Neural cell (in vitro differentiated cells): ENCODE data around the gene DENND4B. TPM values are rescaled to one million over a fixed set of nuclear protein-coding genes. Genes with fewer than 3 reads are reported as not detected.

Source experiments
- H2AFZ ChIP-seq: fragments of 200-600, 300-800 bp; sonication (generic), shearing (Covaris generic); 2 replicates; pipeline ENCODE4 v1.6.0; 2014; ENCODE audit warnings: low read depth, mild to moderate bottlenecking, antibody characterized with exemption, low read length, moderate library complexity
- H3F3A ChIP-seq: fragments of 200-600 bp; shearing (Covaris generic); 2 replicates; pipeline ENCODE4 v1.6.1; 2016; ENCODE audit warnings: mild to moderate bottlenecking, moderate library complexity, mixed read lengths, antibody characterized with exemption, low read length; ENCODE audit not compliant: insufficient read depth, poor library complexity, severe bottlenecking
- H3K27ac ChIP-seq: fragments of 200-600, 300-800 bp; sonication (generic), shearing (Covaris generic); 2 replicates; pipeline ENCODE4 v1.5.1; 2014; ENCODE audit warnings: mild to moderate bottlenecking, low read length, moderate library complexity
- H3K27me3 ChIP-seq: fragments of 300-800, 200-600 bp; sonication (generic), shearing (Covaris generic); 2 replicates; pipeline ENCODE4 v1.6.0; 2014; ENCODE audit warnings: mild to moderate bottlenecking, low read depth, low read length, moderate library complexity; ENCODE audit not compliant: insufficient read depth
- H3K36me3 ChIP-seq: fragments of 300-800, 200-600 bp; sonication (generic), shearing (Covaris generic); 2 replicates; pipeline ENCODE4 v1.5.1; 2014; ENCODE audit warnings: mild to moderate bottlenecking, antibody characterized with exemption, low read length, moderate library complexity; ENCODE audit not compliant: insufficient read depth
- H3K4me2 ChIP-seq: fragments of 300-800, 200-600 bp; sonication (generic), shearing (Covaris generic); 2 replicates; pipeline ENCODE4 v1.6.0; 2014; ENCODE audit warnings: mild to moderate bottlenecking, low read length
- H3K4me3 ChIP-seq: fragments of 300-800, 200-600 bp; sonication (generic), shearing (Covaris generic); 2 replicates; pipeline ENCODE4 v1.5.1; 2014; ENCODE audit warnings: mild to moderate bottlenecking, low read length, moderate library complexity
- H3K79me2 ChIP-seq: fragments of 200-600 bp; shearing (Covaris generic); replicated peaks from 2 replicates; pipeline ENCODE4 v1.6.0; 2014; ENCODE audit warnings: mild to moderate bottlenecking, low read length, moderate library complexity; ENCODE audit not compliant: insufficient read depth
- H3K9ac ChIP-seq: fragments of 300-800, 200-600 bp; sonication (generic), shearing (Covaris generic); 2 replicates; pipeline ENCODE4 v1.6.1; 2016; ENCODE audit warnings: mild to moderate bottlenecking, low read length, mixed read lengths
- H3K9me2 ChIP-seq: fragments of 200-600 bp; shearing (Covaris generic); 2 replicates; pipeline ENCODE4 v1.6.1; 2016; ENCODE audit warnings: mild to moderate bottlenecking, low read length, mixed read lengths; ENCODE audit not compliant: insufficient read depth
- H3K9me3 ChIP-seq: fragments of 200-600, 300-800 bp; sonication (generic), shearing (Covaris generic); 2 replicates; pipeline ENCODE4 v1.6.1; 2016; ENCODE audit warnings: mild to moderate bottlenecking, mixed run types, low read length, moderate library complexity, mixed read lengths
- H4K20me1 ChIP-seq: fragments of 200-600 bp; shearing (Covaris generic); 2 replicates; pipeline ENCODE4 v1.6.1; 2016; ENCODE audit warnings: mild to moderate bottlenecking, mixed run types; ENCODE audit not compliant: insufficient read depth
- CTCF ChIP-seq: fragments of 450-650 bp; IDR thresholded peaks from 2 replicates; pipeline ENCODE4 v1.5.1; 2014; ENCODE audit warnings: antibody characterized with exemption, mild to moderate bottlenecking, moderate library complexity; ENCODE audit not compliant: poor library complexity, severe bottlenecking
- EP300 ChIP-seq: fragments of 450-650 bp; conservative IDR thresholded peaks from 2 replicates; pipeline ENCODE4 v1.6.1; 2014; ENCODE audit warnings: antibody characterized with exemption, mild to moderate bottlenecking, moderate library complexity; ENCODE audit not compliant: poor library complexity, severe bottlenecking
- EZH2 ChIP-seq: fragments of 200-600, 300-800 bp; shearing (Covaris generic), sonication (generic); IDR thresholded peaks from 2 replicates; pipeline ENCODE4 v1.6.1; 2014; ENCODE audit warnings: antibody characterized with exemption, low read length, borderline replicate concordance, mild to moderate bottlenecking; ENCODE audit not compliant: insufficient read depth, poor library complexity, severe bottlenecking
- MXI1 ChIP-seq: fragments of 450-650 bp; conservative IDR thresholded peaks from 2 replicates; pipeline ENCODE4 v1.6.1; 2014; ENCODE audit warnings: antibody characterized with exemption, mild to moderate bottlenecking; ENCODE audit not compliant: poor library complexity, severe bottlenecking
- POLR2AphosphoS5 ChIP-seq: IDR thresholded peaks from 2 replicates; pipeline ENCODE4 v1.6.1; 2012
- RAD21 ChIP-seq: fragments of 450-650 bp; conservative IDR thresholded peaks from 2 replicates; pipeline ENCODE4 v1.6.1; 2014; ENCODE audit warnings: antibody characterized with exemption, mild to moderate bottlenecking, moderate library complexity
- REST ChIP-seq: IDR thresholded peaks from 2 replicates; pipeline ENCODE4 v1.6.1; 2012; ENCODE audit warnings: borderline replicate concordance
- SMC3 ChIP-seq: fragments of 450-650 bp; conservative IDR thresholded peaks from 2 replicates; pipeline ENCODE4 v1.6.1; 2014; ENCODE audit warnings: antibody characterized with exemption, mild to moderate bottlenecking, moderate library complexity; ENCODE audit not compliant: poor library complexity
- TAF1 ChIP-seq: IDR thresholded peaks from 2 replicates; pipeline ENCODE4 v1.6.1; 2012; ENCODE audit warnings: low read depth
- polyA plus RNA-seq: library from polyadenylated mRNA; depleted of rRNA; stranded (reverse); fragments of >200 nt; gene quantifications from 2 replicates; pipeline ENCODE4 v1.2.3, GENCODE V29; 2014

The DENND4B gene
- polyA plus RNA-seq, 1 donor from 2014 or later, result 25.3 TPM

GRCh38 chr1:153970346-153970745 lies 23.8 kb upstream of the DENND4B start:
- no peaks in the 10 kb centered on the region for H3K27me3 ChIP-seq
- no peaks in the 10 kb centered on the region for H4K20me1 ChIP-seq
- H3K79me2 ChIP-seq, result no peaks in the 10 kb centered on the region
- H3K9me2 ChIP-seq, result no peaks in the 10 kb centered on the region
- no peak overlapping the region for H3K27ac ChIP-seq
- no peaks in the 10 kb centered on the region for H3K9me3 ChIP-seq
- TF ChIP-seq CTCF (no peak), MXI1 (no peak), EP300 (no peak), TAF1 (no peak), POLR2AphosphoS5 (no peak), EZH2 (no peak), REST (no peak), RAD21 (no peak), SMC3 (no peak)
- no peak overlapping the region for H2AFZ ChIP-seq
- H3K4me3 ChIP-seq, result no peak overlapping the region
- no peak overlapping the region for H3K4me2 ChIP-seq
- peaks cover 4% of the 10 kb centered on the region for H3F3A ChIP-seq
- no peak overlapping the region for H3K9ac ChIP-seq
- H3K36me3 ChIP-seq, result no peaks in the 10 kb centered on the region

GRCh38 chr1:153968972-153969371 lies 22.5 kb upstream of the DENND4B start:
- Histone ChIP-seq H3K9me2 (no peaks in the 10 kb centered on the region), H3K27ac (no peak overlapping the region), H3K9me3 (no peaks in the 10 kb centered on the region), H4K20me1 (no peaks in the 10 kb centered on the region), H3K4me2 (no peak overlapping the region), H3K79me2 (peaks cover 8% of the 10 kb centered on the region), H3K9ac (no peak overlapping the region), H3K27me3 (no peaks in the 10 kb centered on the region), H3F3A (peaks cover 4% of the 10 kb centered on the region), H2AFZ (no peak overlapping the region), H3K36me3 (no peaks in the 10 kb centered on the region), H3K4me3 (peak overlapping the region; percentile 91)
- TF ChIP-seq TAF1, result no peak
- no peak for TF ChIP-seq MXI1
- TF ChIP-seq CTCF, result no peak
- no peak for TF ChIP-seq REST
- no peak for TF ChIP-seq EZH2
- no peak for TF ChIP-seq RAD21
- TF ChIP-seq EP300, result no peak
- TF ChIP-seq POLR2AphosphoS5, result no peak
- TF ChIP-seq SMC3, result no peak
